Measurements from ENCODE around the gene PRKCZ.

DNA sequence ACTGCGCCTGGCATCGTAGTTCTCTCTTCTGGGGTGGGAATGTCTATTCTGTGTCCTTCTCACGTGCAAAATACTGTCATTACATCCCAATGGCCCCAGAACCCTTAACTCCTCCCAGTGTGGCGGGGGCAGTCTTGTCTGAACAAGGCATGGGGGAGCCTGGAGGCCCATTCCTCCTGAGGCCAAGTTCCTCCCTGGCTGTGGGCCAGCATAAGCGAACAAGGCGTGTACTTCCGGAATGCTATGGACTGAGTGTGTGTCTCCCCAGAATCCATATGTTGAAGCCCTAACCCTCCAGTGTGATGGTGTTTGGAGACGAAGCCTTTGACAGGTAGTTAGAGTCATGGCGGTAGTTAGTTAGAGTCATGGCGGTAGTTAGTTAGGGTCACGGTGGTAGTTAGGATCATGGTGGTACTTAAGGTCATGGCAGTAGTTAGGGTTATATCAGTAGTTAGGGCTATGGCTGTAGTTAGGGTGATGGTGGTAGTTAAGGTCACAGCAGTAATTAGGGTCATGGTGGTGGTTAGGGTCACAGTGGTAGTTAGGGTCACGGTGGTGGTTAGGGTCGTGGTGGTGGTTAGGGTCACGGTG, 71.0 kb downstream of the PRKCZ start:
- TF ChIP-seq YY1 (IDR thresholded peaks at IDR 0.05; ENCODE audit: insufficient read depth, insufficient read length) (no peak), SUZ12 (IDR thresholded peaks at IDR 0.05; ENCODE audit: extremely low read depth, insufficient read depth, insufficient read length) (no peak)

Measured in NT2/D1 (cell line).